ENCODE measurements around the gene CACNA1B.

DNA sequence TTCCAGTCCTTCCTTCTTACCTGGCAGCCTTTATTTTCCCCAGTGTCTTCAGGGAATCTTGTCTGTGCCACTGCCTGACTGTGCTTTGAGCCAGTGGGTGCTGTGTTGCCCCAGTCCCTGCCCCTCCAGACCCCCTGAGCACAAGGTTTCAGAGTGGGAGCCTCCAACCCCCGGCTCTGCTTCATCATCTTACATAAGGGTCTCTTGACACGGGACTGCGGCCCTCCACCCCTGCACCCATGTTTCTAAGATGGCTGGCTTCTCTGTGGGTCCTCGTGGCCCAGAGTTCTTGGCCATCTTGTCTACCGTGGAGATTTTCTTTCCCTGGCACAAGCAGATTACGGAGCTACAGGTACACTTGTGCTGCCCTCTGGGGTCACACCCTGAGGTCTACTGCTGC lies 194.1 kb downstream of the CACNA1B start:
- TF ChIP-seq, protein P1, sequence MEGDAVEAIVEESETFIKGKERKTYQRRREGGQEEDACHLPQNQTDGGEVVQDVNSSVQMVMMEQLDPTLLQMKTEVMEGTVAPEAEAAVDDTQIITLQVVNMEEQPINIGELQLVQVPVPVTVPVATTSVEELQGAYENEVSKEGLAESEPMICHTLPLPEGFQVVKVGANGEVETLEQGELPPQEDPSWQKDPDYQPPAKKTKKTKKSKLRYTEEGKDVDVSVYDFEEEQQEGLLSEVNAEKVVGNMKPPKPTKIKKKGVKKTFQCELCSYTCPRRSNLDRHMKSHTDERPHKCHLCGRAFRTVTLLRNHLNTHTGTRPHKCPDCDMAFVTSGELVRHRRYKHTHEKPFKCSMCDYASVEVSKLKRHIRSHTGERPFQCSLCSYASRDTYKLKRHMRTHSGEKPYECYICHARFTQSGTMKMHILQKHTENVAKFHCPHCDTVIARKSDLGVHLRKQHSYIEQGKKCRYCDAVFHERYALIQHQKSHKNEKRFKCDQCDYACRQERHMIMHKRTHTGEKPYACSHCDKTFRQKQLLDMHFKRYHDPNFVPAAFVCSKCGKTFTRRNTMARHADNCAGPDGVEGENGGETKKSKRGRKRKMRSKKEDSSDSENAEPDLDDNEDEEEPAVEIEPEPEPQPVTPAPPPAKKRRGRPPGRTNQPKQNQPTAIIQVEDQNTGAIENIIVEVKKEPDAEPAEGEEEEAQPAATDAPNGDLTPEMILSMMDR (IDR thresholded peaks at IDR 0.05), result no peak
- TF ChIP-seq EZH2 (IDR thresholded peaks at IDR 0.05; ENCODE audit: borderline replicate concordance, insufficient read depth, low read depth, low read length, poor library complexity, severe bottlenecking), result no peak
